Measurements from ENCODE around the gene NTMT1.

Gene NTMT1

DNA sequence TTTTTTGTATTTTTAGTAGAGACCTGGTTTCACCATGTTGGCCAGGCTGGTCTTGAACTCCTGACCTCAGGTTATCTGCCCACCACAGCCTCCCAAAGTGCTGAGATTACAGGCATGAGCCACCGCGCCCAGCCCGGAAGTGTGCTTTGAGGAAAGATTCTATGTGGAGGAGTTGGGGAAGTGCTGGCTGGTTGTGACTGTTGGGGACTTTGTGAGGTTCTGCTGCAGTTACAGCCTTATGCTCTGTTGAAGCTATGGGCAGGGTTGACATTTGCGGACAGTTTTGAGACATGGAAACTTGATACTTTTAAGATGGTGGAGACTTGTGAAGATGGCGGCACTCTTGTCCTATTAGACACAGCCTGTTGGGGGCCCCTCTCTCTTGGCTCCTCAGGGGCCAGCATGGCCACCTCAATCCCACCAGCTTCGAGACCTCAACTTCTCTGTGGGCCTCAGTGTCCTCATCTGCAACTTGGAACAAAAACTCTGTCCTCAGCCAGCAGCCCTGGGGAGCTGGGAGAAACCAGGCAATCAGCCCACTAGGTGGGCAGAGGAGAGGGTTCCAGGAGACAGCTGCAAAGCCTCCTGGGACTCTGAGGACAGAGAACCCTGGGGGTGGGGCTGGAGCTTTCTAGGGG is 29.9 kb upstream of the NTMT1 start:
- DNase-seq (ENCODE audit: low read depth) = peak; percentile 66
- no peak overlapping the region for H3K4me3 ChIP-seq (ENCODE audit: low read depth, low read length)
- TF ChIP-seq MYC (IDR thresholded peaks at IDR 0.05; ENCODE audit: low read depth, low read length) (no peak), POLR2A (IDR thresholded peaks at IDR 0.05; ENCODE audit: extremely low read depth, insufficient read length) (no peak)
- TF ChIP-seq, protein P1, sequence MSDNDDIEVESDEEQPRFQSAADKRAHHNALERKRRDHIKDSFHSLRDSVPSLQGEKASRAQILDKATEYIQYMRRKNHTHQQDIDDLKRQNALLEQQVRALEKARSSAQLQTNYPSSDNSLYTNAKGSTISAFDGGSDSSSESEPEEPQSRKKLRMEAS (IDR thresholded peaks at IDR 0.05; ENCODE audit: low read depth, low read length) = no peak
- TF ChIP-seq, protein P2, sequence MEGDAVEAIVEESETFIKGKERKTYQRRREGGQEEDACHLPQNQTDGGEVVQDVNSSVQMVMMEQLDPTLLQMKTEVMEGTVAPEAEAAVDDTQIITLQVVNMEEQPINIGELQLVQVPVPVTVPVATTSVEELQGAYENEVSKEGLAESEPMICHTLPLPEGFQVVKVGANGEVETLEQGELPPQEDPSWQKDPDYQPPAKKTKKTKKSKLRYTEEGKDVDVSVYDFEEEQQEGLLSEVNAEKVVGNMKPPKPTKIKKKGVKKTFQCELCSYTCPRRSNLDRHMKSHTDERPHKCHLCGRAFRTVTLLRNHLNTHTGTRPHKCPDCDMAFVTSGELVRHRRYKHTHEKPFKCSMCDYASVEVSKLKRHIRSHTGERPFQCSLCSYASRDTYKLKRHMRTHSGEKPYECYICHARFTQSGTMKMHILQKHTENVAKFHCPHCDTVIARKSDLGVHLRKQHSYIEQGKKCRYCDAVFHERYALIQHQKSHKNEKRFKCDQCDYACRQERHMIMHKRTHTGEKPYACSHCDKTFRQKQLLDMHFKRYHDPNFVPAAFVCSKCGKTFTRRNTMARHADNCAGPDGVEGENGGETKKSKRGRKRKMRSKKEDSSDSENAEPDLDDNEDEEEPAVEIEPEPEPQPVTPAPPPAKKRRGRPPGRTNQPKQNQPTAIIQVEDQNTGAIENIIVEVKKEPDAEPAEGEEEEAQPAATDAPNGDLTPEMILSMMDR (IDR thresholded peaks at IDR 0.05; ENCODE audit: low read depth, low read length) = no peak

DNA sequence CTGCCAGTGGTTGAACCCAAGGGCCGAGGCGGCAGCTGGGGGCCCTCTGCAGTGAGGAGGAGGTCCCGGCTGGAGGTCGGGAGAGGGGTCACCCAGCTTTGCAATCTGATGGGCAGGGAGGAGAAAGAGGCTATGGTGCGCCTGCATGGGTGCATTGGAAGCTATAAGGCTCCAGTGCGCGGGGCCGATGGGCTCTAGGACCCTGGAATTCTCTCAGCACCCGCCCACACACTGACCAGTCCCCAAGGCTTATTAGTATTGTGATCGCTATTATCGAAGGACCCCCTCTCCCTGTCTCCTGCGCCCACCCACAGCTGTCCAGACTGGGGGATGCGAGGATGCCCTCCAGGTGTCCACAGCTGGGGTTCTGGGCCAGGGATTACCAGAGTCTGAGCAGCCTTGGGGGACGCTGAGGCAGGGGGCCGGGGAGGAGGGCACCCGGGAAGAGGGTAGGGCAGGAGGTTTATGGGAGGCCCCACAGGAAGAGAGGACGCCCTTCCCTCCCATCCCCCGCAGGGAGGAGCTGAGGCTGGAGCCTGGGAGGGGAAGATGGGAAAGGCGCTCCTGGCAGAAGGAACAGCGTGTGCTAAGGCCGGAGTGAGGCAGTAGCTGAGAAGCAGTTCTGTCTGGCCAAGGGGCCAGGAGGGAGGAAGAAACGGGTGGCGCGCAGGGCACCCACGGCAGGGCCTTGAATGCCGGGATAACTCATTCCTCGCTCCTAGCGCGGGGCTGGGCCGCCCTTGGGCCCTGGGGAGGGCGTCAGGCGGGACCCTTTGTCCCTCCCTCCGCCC is 29.2 kb upstream of the NTMT1 start:
- no peak overlapping the region for H3K4me3 ChIP-seq (ENCODE audit: low read depth, low read length)

DNA sequence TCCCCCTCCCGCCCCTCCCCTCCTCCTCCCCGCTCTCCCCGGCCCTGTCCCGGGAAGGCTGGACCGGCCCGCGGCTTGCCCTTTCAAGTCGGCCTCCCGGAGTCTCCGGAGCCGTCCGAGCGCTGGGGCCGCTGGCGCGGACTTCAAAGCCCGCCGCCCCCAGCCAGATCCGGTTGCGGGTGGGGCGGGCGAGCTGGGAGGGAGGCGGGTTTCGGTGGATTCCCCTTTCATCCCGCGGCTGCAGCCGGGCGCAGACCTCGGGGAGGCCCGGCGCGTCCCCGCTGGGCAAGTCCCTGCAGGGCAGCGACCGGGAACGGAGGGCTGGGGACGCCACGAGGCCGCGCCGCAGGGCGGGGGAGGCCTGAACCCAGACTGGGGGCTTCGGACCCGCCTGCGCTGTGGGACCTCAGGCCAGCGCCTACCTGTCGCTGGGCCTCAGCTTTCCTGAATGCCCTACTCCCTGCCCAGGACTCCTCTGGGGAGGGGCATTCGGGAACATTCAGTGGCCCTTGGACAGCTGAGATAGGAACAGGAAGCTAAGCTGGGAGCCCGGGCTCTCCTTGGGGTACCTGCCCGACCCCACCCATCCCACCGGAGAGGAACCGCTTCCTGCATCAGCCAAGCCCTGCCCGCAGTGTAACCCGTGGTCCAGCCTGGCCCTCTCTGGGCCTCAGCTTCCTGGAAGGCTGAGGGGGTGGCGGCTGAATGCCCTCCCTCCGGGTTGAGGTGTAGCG is 28.4 kb upstream of the NTMT1 start:
- no peak overlapping the region for H3K4me3 ChIP-seq (ENCODE audit: low read depth, low read length)
- TF ChIP-seq MYC (IDR thresholded peaks at IDR 0.05; ENCODE audit: low read depth, low read length) = no peak
- TF ChIP-seq, protein P1 (IDR thresholded peaks at IDR 0.05; ENCODE audit: low read depth, low read length) = no peak
- TF ChIP-seq, protein P2 (IDR thresholded peaks at IDR 0.05; ENCODE audit: low read depth, low read length) = no peak
- DNase-seq (ENCODE audit: low read depth) = no peak

More for the DNA sequence above, 29.2 kb upstream of the NTMT1 start:
- no peak for DNase-seq (ENCODE audit: low read depth)
- TF ChIP-seq MYC (IDR thresholded peaks at IDR 0.05; ENCODE audit: low read depth, low read length) = no peak
- TF ChIP-seq, protein P2 (IDR thresholded peaks at IDR 0.05; ENCODE audit: low read depth, low read length) = no peak
- TF ChIP-seq, protein P1 (IDR thresholded peaks at IDR 0.05; ENCODE audit: low read depth, low read length) = no peak
- no peak for TF ChIP-seq POLR2A (IDR thresholded peaks at IDR 0.05; ENCODE audit: extremely low read depth, insufficient read length)

DNA sequence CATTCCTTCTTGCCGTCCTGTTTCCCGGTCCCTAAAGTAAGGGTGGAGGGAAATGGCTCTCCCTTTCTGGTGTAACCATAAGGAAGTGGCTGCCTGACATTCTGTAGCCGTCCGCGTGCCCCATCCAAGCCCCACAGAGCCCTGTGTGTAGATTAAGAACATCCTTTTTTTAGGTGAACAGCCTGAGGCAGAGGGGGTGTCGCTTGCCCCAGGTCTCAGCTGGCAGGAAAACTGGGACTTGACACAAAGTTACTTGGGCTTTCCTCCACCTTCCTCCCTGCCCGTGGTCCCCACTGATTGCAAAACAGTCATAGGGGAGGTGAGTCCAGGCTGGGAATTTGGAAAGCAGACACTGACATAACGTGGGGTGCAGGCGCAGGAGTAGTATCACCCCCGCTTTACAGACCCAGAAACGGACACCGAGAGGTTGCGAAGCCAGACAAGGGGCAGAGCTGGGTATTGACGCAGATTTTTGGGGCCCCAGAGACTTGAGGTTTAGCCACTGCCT is 27.8 kb upstream of the NTMT1 start:
- no peak overlapping the region for H3K4me3 ChIP-seq (ENCODE audit: low read depth, low read length)
- DNase-seq (ENCODE audit: low read depth) = no peak
- TF ChIP-seq, protein P1 (IDR thresholded peaks at IDR 0.05; ENCODE audit: low read depth, low read length) = no peak
- TF ChIP-seq, protein P2 (IDR thresholded peaks at IDR 0.05; ENCODE audit: low read depth, low read length) = no peak
- TF ChIP-seq MYC (IDR thresholded peaks at IDR 0.05; ENCODE audit: low read depth, low read length) = no peak

DNA sequence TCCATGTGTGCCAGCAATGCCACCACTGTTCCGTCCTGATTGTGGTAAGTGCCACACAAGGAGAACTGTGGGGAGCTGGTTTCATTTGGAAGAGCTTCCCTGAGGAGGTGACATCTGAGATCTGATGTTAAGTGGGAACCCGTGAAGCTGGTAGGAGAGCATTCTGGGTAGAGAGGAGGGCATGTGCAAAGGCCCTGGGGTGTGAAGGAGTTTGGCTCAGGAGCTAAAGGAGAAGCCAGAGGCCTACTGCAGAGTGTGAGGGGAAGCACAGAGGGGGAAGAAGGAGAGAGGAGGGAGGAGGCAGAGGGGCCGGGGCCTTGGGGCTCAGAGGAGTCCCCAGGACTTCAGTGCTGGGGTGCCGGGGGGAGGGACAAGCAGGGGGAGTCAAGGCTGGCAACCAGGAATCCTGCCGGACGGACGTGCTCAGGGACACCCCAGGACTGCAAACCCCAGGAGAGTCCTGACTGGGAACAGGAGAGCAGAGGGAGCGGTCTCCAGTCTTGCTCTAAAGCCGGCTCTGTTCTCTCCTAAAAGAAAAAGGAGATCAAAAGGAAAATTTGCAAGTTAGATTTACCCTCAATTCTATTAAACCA is 24.8 kb upstream of the NTMT1 start:
- no peak for TF ChIP-seq MYC (IDR thresholded peaks at IDR 0.05; ENCODE audit: low read depth, low read length)
- TF ChIP-seq, protein P2 (IDR thresholded peaks at IDR 0.05; ENCODE audit: low read depth, low read length) = no peak
- TF ChIP-seq POLR2A (IDR thresholded peaks at IDR 0.05; ENCODE audit: extremely low read depth, insufficient read length) = no peak
- TF ChIP-seq, protein P1 (IDR thresholded peaks at IDR 0.05; ENCODE audit: low read depth, low read length) = no peak

More for the DNA sequence above, 24.8 kb upstream of the NTMT1 start:
- DNase-seq (ENCODE audit: low read depth) = no peak
- no peak overlapping the region for H3K4me3 ChIP-seq (ENCODE audit: low read depth, low read length)
